Vagina (tissue), 2 donors: Measurements from ENCODE around the gene KATNB1.

Experiments
- POLR2A ChIP-seq, 2 donors: fragments of 450-650 bp; IDR thresholded peaks; one replicate each; pipeline ENCODE4 v1.6.1; 2017; ENCODE audit warnings: antibody characterized with exemption in 2 of 2, mild to moderate bottlenecking in 2 of 2, moderate library complexity in 2 of 2
- POLR2AphosphoS5 ChIP-seq, 2 donors: sonication (generic); formaldehyde crosslinking; IDR thresholded peaks; one replicate each; pipeline ENCODE4 v1.9.0; 2017; ENCODE audit warnings: antibody characterized with exemption in 2 of 2, mild to moderate bottlenecking in 2 of 2, low read depth in 1 of 2; ENCODE audit not compliant: insufficient read depth in 1 of 2
- TF ChIP-seq, protein P1 (sequence below), 3 experiments: fragments of 450-650 bp in 2 of 3; fragments of 200-600 bp in 1 of 3; sonication (generic) in 1 of 3; IDR thresholded peaks; one replicate each; pipeline ENCODE4 v1.5.1; 2017 to 2019; ENCODE audit warnings: antibody characterized with exemption in 3 of 3, mild to moderate bottlenecking in 2 of 3, moderate library complexity in 2 of 3

DNA sequence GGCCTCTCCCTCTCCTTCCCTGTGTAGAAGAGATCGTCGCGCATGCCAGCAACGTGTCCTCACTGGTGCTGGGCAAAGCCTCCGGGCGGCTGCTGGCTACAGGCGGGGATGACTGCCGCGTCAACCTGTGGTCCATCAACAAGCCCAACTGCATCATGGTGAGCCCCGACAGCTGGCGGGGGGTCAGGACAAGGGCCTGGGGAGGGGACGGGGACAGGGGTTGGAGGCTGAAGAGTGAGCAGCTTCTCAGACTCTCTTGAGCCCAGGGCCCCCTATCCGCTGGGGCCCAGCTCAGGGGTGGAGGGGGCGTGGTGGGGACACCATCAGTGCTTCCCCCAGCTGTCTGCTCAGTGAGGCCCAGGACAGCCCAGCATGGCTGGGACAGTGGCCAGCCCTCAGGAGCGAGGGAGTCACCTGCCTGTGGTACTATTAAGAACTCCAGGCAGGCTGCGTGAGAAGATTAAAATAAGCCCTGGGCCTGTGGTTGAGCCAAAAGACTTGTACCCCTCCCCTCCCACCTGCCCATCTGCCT lies 6.2 kb downstream of the KATNB1 start:
- TF ChIP-seq, protein P1, sequence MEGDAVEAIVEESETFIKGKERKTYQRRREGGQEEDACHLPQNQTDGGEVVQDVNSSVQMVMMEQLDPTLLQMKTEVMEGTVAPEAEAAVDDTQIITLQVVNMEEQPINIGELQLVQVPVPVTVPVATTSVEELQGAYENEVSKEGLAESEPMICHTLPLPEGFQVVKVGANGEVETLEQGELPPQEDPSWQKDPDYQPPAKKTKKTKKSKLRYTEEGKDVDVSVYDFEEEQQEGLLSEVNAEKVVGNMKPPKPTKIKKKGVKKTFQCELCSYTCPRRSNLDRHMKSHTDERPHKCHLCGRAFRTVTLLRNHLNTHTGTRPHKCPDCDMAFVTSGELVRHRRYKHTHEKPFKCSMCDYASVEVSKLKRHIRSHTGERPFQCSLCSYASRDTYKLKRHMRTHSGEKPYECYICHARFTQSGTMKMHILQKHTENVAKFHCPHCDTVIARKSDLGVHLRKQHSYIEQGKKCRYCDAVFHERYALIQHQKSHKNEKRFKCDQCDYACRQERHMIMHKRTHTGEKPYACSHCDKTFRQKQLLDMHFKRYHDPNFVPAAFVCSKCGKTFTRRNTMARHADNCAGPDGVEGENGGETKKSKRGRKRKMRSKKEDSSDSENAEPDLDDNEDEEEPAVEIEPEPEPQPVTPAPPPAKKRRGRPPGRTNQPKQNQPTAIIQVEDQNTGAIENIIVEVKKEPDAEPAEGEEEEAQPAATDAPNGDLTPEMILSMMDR (IDR thresholded peaks at IDR 0.05) = no peak
- TF ChIP-seq POLR2A (IDR thresholded peaks at IDR 0.05) = no peak
- TF ChIP-seq POLR2AphosphoS5 (IDR thresholded peaks at IDR 0.05; ENCODE audit: insufficient read depth in 1 of 2, low read depth in 1 of 2) = no peak
